DMS153 treated with DMSO at 0.1 percent for 48 hours (cell line): Measurements from ENCODE around the gene PATJ.
"Not testable (repeated sequence)": the region's sequence is repeated elsewhere in the genome, so short reads cannot be mapped to it uniquely, and the experiment has no call there.

ENCODE experiments used
- DNase-seq: peaks from one replicate; lab custom pipeline; 2025; ENCODE audit not compliant: unreplicated experiment; lab: John Stamatoyannopoulos, UW

Gene PATJ

DNA sequence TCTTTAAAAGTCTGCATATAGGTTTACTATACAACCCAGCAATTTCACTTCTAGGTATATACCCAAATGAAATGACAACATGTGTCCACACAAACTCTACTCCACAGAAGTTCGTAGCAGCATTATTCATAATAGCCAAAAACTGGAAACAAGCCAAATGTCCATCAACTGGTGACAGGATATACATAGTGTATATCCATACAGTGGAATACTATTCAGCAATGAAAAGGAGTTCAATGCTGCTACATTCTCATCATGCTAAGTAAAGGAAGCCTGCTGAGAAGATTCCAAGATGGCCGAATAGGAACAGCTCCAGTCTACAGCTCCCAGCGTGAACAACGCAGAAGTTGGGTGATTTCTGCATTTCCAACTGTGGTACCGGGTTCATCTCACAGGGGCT, 200.6 kb downstream of the PATJ start:
- no peak for DNase-seq

DNA sequence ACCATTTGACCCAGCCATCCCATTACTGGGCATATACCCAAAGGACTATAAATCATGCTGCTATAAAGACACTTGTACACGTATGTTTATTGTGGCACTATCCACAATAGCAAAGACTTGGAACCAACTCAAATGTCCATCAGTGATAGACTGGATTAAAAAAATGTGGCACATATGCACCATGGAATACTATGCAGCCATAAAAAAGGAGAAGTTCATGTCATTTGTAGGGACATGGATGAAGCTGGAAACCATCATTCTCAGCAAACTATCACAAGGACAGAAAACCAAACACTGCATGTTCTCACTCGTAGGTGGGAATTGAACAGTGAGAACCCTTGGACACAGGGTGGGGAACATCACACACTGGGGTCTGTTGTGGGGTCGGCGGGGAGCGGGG, 206.4 kb downstream of the PATJ start:
- DNase-seq, result not testable (repeated sequence)

- no peak for DNase-seq
Observed at GRCh38 chr1:61950418-61950817, 208.1 kb downstream of the PATJ start.

- no peak for DNase-seq
Observed at GRCh38 chr1:61951731-61952580, 209.7 kb downstream of the PATJ start.

GRCh38 chr1:61952675-61953074, 210.4 kb downstream of the PATJ start:
- DNase-seq, result no peak

DNA sequence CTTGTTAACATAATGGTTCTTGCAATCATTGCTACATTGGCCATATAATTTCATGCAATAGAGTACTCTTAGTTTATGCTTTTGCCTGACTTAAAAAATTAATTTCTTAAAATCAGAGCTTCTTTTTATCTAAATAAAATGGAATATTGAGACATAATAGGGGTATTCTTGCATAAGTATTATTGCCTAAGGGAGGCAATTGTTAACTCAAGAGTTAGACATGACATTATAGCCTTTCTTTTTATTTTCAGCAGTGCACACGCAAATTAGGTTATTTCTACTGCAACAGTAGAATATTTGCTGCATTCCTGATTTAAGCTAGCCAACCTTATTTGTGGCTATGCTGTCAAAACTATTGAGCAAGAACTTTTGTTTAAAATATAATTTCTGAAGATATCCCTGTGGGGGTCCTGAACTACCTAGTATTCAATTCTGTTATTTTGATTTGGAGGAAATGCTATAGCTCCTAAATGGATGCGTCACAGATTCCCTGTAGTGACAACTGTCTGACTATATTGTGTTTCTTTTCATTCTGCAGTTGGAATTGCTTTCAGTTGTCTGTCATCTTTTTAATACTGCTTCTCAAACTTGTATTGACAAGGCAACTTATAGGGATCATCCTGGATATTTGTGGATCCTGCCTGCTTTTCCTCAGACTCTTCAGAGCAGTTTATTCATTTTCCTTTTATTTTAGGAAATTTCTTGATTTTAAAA, 211.0 kb downstream of the PATJ start:
- DNase-seq, result no peak

DNA sequence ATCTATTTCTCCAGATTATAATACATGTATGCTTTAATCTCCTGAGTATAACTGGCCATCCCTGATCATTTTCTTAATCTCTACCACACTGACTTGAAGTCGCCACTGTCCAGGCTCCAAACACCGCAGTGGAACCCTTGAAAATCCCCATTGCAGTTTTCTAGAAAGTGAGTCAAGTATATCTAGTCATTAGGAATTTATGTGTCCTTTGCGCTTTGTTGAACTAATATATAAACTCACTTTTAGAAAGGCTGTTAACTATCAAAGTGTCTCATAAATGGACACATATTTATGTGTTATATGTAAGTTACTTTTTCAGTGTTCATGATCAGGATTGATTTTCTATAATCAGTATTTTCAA, 211.5 kb downstream of the PATJ start:
- DNase-seq, result no peak

DNA sequence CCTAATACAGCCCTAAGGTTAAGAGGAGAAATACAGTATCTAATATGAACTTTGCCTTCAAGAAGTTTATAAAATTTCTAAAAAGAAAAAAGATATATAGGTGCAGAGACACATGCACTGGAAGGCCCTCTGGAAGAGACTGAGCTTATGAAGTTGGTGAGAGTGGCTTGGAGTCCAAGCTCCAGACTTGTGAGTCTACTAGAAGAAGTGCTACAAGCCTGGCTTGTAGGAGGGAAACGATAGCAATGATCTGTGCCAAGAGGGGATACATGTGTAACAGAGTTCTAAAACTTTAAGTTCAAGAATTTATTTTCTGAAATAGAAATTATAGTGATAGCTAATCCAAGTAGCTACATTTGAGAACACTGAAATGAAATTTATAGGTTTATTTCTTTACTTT, 213.0 kb downstream of the PATJ start:
- no peak for DNase-seq

- DNase-seq, result no peak
Observed at GRCh38 chr1:61956016-61956645, 213.9 kb downstream of the PATJ start.

DNA sequence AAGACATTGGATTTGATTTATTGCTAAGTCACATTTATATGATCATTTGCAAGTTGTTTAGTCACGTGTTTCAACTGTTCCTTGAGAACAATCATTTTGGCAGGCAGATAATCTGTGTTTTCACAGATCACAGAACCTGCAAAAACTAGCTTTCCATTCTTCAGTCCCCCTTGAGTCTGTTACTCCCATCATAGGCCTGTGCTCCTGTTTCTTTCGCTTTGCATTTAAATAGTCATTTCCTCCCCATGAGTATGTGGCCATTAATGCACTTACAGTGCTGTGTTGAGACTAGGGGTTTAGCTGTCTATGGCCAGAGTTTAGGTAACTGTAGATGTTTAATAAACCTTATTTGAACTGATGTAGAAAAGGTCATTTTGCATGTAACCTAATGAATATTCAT, 214.5 kb downstream of the PATJ start:
- DNase-seq, result no peak

DNA sequence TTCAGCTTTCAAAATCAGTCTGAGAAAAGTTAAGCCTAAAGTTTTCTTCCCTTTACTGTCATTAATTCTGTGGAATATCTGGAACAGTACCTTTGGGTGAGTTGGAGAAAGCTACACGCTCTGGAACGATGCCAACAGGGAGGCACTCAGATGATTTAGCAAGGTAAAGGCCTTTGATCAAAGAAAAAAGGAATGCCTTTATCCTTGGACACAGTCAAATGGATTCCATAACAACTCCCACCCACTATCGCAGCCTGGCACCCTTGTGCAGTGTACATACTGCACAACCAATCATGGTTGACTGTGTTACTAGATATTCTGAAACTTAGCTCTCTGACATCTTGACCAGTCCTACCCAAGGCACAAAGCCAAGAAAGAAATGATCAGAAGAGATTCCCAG, 218.7 kb downstream of the PATJ start:
- no peak for DNase-seq

DNA sequence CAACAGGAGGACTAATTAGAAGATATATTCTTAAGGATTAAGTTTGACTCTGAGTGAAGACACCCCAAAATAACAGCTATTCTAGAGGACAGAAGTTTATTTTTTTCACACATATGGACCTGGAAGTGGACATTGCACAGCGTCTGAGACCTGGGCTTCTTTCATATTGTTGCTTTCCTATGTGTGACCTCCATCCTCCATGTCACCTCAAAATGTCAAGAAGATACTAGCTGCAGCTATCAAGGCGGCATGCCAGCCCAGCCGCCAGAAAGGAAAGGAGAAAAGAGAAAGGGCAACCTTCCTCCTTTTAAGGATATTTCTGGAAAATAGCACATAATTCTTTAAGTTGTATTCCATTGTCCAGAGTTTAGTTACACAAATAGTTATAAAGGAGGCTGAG, 220.4 kb downstream of the PATJ start:
- no peak for DNase-seq

DNA sequence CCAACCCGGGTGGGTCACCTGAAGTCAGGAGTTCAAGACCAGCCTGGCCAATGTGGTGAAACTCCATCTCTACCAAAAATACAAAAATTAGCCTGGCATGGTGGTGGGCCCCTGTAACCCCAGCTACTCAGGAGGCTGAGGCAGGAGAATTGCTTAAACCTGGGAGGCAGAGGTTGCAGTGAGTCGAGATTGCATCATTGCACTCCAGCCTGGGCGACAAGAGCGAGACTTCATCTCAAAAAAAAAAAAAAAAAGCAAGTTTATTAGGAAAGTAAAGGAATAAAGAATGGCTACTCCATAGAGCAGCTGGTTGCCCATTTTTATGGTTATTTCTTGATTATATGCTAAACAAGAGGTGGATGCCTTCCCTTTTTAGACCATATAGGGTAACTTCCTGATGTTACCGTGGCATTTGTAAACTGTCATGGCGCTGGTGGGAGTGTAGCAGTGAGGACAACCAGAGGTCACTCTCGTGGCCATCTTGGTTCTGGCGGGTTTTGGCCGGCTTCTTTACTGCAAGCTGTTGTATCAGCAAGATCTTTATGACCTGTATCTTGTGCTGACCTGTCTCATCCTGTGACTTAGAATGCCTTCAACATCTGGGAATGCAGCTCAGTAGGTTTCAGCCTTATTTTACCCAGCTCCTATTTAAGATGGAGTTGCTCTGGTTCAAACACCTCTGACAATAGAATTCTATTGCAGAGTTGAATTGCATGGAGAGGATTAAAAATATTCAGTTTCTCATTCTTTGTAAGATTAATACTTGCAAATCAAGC, 224.4 kb downstream of the PATJ start:
- DNase-seq, result not testable (repeated sequence)

DNA sequence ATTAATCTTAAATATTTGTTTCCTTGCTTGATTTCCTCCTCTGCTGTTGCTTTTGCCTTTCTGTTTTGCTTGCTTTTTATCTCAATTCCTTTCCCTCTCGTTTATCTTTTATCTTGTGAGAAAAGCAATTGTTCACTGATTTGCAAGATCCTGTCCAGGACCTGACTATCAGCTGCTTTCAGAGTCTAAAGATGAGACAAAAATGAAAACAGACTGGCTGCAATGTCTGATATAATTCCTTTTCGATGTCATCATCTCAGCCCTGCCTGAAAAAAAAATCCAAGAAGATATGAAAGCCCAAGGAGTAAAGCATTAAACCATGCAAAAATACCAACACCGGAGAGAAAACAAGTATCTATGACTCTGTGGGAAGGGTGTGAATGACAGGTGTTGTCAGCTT, 225.5 kb downstream of the PATJ start:
- no peak for DNase-seq

DNA sequence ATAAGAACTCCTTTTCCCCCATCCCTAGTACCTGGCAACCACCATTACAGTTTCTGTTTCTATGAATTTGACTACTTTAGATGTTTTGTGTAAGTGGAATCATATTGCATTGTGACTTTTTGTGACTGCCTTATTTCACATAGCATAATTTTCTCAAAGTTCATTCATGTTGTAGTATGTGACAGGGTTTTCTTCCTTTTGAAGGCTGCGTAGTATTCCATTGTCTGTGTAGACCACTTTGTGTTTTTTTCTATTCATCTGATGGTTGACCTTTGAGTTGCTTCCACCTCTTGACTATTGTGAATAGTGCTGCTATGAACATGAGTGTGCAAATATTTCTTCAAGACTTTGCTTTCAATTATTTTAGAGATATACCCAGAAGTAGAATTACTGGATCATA, 226.6 kb downstream of the PATJ start:
- no peak for DNase-seq

DNA sequence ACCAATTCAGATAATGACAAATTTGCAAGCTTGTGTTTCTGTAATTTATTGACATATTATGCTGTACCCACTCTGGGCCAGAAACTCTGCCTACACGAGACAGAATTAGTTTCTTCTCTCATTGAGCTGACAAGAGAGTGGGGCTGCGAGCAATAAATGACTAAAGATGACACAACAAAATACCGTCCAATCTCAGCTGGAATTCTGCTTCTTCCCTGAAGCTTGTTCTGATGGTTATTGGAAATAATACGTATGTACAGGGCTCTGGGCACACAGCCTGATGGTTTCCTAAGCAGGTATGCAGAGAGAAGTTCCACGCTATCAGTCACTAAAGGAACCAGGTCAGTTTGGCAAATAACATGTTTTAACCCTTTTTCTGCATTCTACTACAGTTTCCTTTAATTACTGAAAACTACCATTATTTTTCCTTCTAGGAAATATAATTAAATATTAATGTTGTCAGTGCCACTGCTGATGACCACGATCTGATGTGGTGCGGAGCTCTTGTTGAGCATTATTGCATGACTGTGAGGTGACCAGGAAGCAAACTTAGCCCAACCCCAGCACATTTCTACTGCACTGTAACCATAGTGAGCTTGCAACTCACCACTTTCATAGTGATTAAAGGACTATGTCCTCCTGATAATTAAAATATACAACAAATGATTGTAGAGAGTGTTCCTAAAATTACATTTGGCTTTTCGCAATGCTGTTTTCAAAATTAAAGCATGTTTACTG, 231.0 kb downstream of the PATJ start:
- DNase-seq, result no peak

DNA sequence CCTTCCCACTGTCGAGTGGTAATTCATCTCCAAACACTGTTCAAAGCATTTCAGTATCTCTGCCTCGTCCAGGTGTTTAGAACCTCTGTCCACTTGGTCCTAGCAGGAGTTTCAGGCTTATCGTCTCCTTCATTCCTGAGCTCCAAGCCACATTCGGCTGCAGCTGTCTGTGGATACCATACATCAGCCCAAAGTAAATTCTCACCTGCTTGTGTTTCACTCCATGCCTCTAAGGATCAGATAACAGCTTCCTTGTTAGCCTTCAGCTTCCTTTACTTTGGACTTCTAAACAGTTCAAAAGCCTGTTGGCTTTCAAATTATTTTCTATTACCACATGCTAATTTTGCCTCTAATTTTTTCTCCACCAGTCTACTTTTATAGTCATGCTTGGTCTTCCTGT, 233.4 kb downstream of the PATJ start:
- no peak for DNase-seq

GRCh38 chr1:61976566-61976965, 234.3 kb downstream of the PATJ start:
- DNase-seq, result no peak

- DNase-seq, result no peak
Observed at GRCh38 chr1:61978796-61979195, 236.5 kb downstream of the PATJ start.

- DNase-seq, result no peak
Observed at GRCh38 chr1:61979729-61980128, 237.4 kb downstream of the PATJ start.

GRCh38 chr1:61980561-61980960, 238.3 kb downstream of the PATJ start:
- no peak for DNase-seq
